ENCODE measurements around the gene AMFR. TPM values are rescaled to one million over a fixed set of nuclear protein-coding genes. Genes with fewer than 3 reads are reported as not detected.
A peak's percentile ranks its signal among the peaks of the same experiment; 100 is the strongest.

Gene AMFR
- total and polyA plus RNA-seq, 2 of the 13 experiments (the other 11 are each of a cell fraction or from before 2014, with no cell fraction given): 52.9 to 108 TPM

GRCh38 chr16:56355786-56356275 lies 69.5 kb downstream of the AMFR start:
- intact Hi-C loops (cut with micrococcal nuclease; ENCODE audit: unreplicated experiment) (loop anchor here (1.0 to 5.0 kb wide), 3 partner anchors 15 to 71 kb away; partner anchors contain the start of gene AMFR), in situ Hi-C loops (cut with HindIII; ENCODE audit: extremely low pct_ligation_motif_present, low pct_unique_long_range_greater_than_20kb) (loop anchor here (10.0 kb wide), 1 partner anchor 61 kb away; no protein-coding TSS in a partner anchor)
- peak overlapping the region; percentile 55 to 77 (median 66) for H3K4me3 ChIP-seq (replicated peaks in 1 of 3; ENCODE audit: insufficient read depth in 1 of 3, low read depth in 2 of 3, low read length in 3 of 3)
- no peaks in the 10 kb centered on the region for H3K9me3 ChIP-seq (ENCODE audit: low read length)
- H3K36me3 ChIP-seq (replicated peaks in 1 of 2; ENCODE audit: control insufficient read depth in 1 of 2, insufficient read depth in 2 of 2, low read length in 2 of 2): no peaks in the 10 kb centered on the region
- H3K4me2 ChIP-seq (ENCODE audit: low read depth, low read length): peak overlapping the region; percentile 99
- peak overlapping the region; percentile 69; the same call in 1 of the 2 replicates for H3K9ac ChIP-seq (ENCODE audit: insufficient read depth, low read depth, low read length)
- peak; percentile 5; the same call in 2 of the 3 replicates for ATAC-seq
- H3K27me3 ChIP-seq (ENCODE audit: control insufficient read depth in 1 of 2, insufficient read depth in 2 of 2, low read length in 2 of 2): peaks cover 4 to 9% of the 10 kb centered on the region in 2 experiments; a peak in 4 of 5 replicates
- DNase-seq (ENCODE audit: low spot score): no peak
- BruUV-seq (replicated peaks): no TSS peak
- POLR2A ChIA-PET: interaction anchor here (0.9 to 2.1 kb wide), 3 partner anchors 23 to 252 kb away, joined by 4 to 11 read pairs (median 4); partner anchors contain the start of genes NUDT21 and OGFOD1
- no peak overlapping the region for H3K27ac ChIP-seq (ENCODE audit: extremely low read length, insufficient read depth, low read length)
- peak; percentile 23 for FAIRE-seq
- peak overlapping the region; percentile 78 for H2AFZ ChIP-seq (ENCODE audit: low read length)
- CTCF ChIA-PET (ENCODE audit: low intra/inter-chr PET ratio, low total read pairs): interaction anchor here (1.6 to 3.7 kb wide), 2 partner anchors 22 to 38 kb away, joined by 8 to 58 read pairs; no protein-coding TSS in a partner anchor
- no peaks in the 10 kb centered on the region for H4K20me1 ChIP-seq (ENCODE audit: insufficient read depth, low read length)
- 36% methylated on average over 10 of the region's 14 CpGs for WGBS (ENCODE audit: low lambda C conversion rate)
- peaks cover 21% of the 10 kb centered on the region for H3K4me1 ChIP-seq (ENCODE audit: insufficient read depth, low read length)
- H3K79me2 ChIP-seq (ENCODE audit: insufficient read depth, low read length): no peaks in the 10 kb centered on the region
- TF ChIP-seq ZNF773 (CRISPR knock-in tag; IDR thresholded peaks at IDR 0.05; ENCODE audit: borderline replicate concordance) (no peak), NFIB (CRISPR knock-in tag; IDR thresholded peaks at IDR 0.05; ENCODE audit: borderline replicate concordance) (no peak), CSRNP2 (CRISPR knock-in tag; conservative IDR thresholded peaks at IDR 0.05; ENCODE audit: low read depth) (no peak), ZNF546 (CRISPR knock-in tag; conservative IDR thresholded peaks at IDR 0.05) (no peak), BCLAF1 (IDR thresholded peaks at IDR 0.05) (no peak), ZFP41 (CRISPR knock-in tag; IDR thresholded peaks at IDR 0.05; ENCODE audit: borderline replicate concordance) (no peak), ZNF124 (CRISPR knock-in tag; IDR thresholded peaks at IDR 0.05) (no peak), FOXA3 (CRISPR knock-in tag; IDR thresholded peaks at IDR 0.05) (no peak), ZNF331 (CRISPR knock-in tag; IDR thresholded peaks at IDR 0.05) (no peak), ZNF687 (CRISPR knock-in tag; IDR thresholded peaks at IDR 0.05) (no peak), HNRNPUL1 (IDR thresholded peaks at IDR 0.05; ENCODE audit: low read depth, low read length) (no peak), TARDBP (CRISPR knock-in tag; IDR thresholded peaks at IDR 0.05) (peak; percentile 17; the same call in 1 of the 2 replicates), FOSL1 (CRISPR knock-in tag; IDR thresholded peaks at IDR 0.05; ENCODE audit: borderline replicate concordance) (no peak), U2AF1 (optimal IDR thresholded peaks at IDR 0.05; ENCODE audit: low read depth, low read length) (peak; percentile 17), YEATS2 (CRISPR knock-in tag; IDR thresholded peaks at IDR 0.05; ENCODE audit: borderline replicate concordance) (no peak), KDM1A (CRISPR knock-in tag; IDR thresholded peaks at IDR 0.05) (no peak), SMYD3 (CRISPR knock-in tag; IDR thresholded peaks at IDR 0.05) (no peak)
